Measurements from ENCODE around the gene HACD2. TPM values are rescaled to one million over a fixed set of nuclear protein-coding genes. Genes with fewer than 3 reads are reported as not detected.
A peak's percentile ranks its signal among the peaks of the same experiment; 100 is the strongest.

HACD2 gene
- total and polyA plus RNA-seq, 9 of the 15 experiments (the other 6 are each of a cell fraction or from before 2014, with no cell fraction given) = 1.3 to 10.5 (median 3.8) TPM

GRCh38 chr3:123586131-123586530 lies 1.3 kb upstream of the HACD2 start (continued):
- TF ChIP-seq, protein P1, sequence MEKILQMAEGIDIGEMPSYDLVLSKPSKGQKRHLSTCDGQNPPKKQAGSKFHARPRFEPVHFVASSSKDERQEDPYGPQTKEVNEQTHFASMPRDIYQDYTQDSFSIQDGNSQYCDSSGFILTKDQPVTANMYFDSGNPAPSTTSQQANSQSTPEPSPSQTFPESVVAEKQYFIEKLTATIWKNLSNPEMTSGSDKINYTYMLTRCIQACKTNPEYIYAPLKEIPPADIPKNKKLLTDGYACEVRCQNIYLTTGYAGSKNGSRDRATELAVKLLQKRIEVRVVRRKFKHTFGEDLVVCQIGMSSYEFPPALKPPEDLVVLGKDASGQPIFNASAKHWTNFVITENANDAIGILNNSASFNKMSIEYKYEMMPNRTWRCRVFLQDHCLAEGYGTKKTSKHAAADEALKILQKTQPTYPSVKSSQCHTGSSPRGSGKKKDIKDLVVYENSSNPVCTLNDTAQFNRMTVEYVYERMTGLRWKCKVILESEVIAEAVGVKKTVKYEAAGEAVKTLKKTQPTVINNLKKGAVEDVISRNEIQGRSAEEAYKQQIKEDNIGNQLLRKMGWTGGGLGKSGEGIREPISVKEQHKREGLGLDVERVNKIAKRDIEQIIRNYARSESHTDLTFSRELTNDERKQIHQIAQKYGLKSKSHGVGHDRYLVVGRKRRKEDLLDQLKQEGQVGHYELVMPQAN (IDR thresholded peaks at IDR 0.05; ENCODE audit: borderline replicate concordance) = no peak
- TF ChIP-seq HDAC3 (IDR thresholded peaks at IDR 0.05; ENCODE audit: borderline replicate concordance, partially characterized antibody) = no peak

- in situ Hi-C loops (cut with MboI) = no loop called here
- peak in 3 of 4 experiments; percentile 53 to 67 (median 62) for DNase-seq (ENCODE audit: extremely low read depth in 1 of 4, low spot score in 3 of 4)
- Histone ChIP-seq H3K9me3 (replicated peaks; ENCODE audit: control insufficient read depth, insufficient read depth, low read depth, low read length) (peaks cover 6% of the 10 kb centered on the region; the same call in 1 of the 2 replicates), H2AFZ (ENCODE audit: low read depth, low read length) (peak overlapping the region; percentile 82), H3K9ac (ENCODE audit: insufficient read depth in 1 of 2, low read depth in 2 of 2, low read length in 2 of 2) (peak overlapping the region; percentile 51 to 90), H3K9me1 (ENCODE audit: control insufficient read depth, insufficient read depth, low read length) (no peaks in the 10 kb centered on the region), H4K20me1 (replicated peaks; ENCODE audit: control insufficient read depth, insufficient read depth, low read length) (no peaks in the 10 kb centered on the region), H3K4me2 (ENCODE audit: insufficient read depth, low read length) (peak overlapping the region; percentile 89), H3K4me3 (peak overlapping the region; percentile 85), H3K36me3 (ENCODE audit: control insufficient read depth, insufficient read depth, low read length) (peaks cover 10% of the 10 kb centered on the region; the same call in 1 of the 3 replicates), H3K27ac (ENCODE audit: extremely low read depth, low read depth, low read length) (peak overlapping the region; percentile 48; the same call in 1 of the 3 replicates), H3K27me3 (ENCODE audit: control insufficient read depth in 2 of 2, insufficient read depth in 2 of 2, low read length in 2 of 2) (no peaks in the 10 kb centered on the region), H3K79me2 (ENCODE audit: control insufficient read depth, insufficient read depth, low read length) (peaks cover 19% of the 10 kb centered on the region), H3K4me1 (replicated peaks in 1 of 2; ENCODE audit: control insufficient read depth in 2 of 2, insufficient read depth in 2 of 2, low read length in 2 of 2) (peaks cover 4% of the 10 kb centered on the region in 2 experiments; a peak in 1 of 5 replicates)
- peak; percentile 6 for FAIRE-seq
- 0% methylated on average over 15 of the region's 65 CpGs for WGBS (ENCODE audit: insufficient coverage, low coverage, missing lambda C conversion rate)
- POLR2A ChIA-PET = interaction anchor here (1.1 to 1.2 kb wide), 2 partner anchors 15 to 66 kb away, joined by 3 to 4 read pairs; no protein-coding TSS in a partner anchor
- intact Hi-C loops (cut with micrococcal nuclease) = loop anchor here (2.0 kb wide), 1 partner anchor 34 kb away; no protein-coding TSS in a partner anchor
- CTCF ChIA-PET (ENCODE audit: low intra/inter-chr PET ratio) = no interaction called here
- BruUV-seq (replicated peaks) = no TSS peak
- peak; percentile 71 for ATAC-seq
- TF ChIP-seq U2AF1 (optimal IDR thresholded peaks at IDR 0.05; ENCODE audit: low read depth, low read length) (peak; percentile 32), MAZ (CRISPR knock-in tag; conservative IDR thresholded peaks at IDR 0.05 in 1 of 2, IDR thresholded peaks at IDR 0.05 in 1 of 2) (0 out of 4 replicates have a peak, but pooled peaks of 1 of the 2 experiments have one; percentile 50), ARID4B (CRISPR knock-in tag; IDR thresholded peaks at IDR 0.05) (peak; percentile 18), POLR3A (IDR thresholded peaks at IDR 0.05; ENCODE audit: borderline replicate concordance, extremely low read depth, insufficient read depth, insufficient read length) (no peak), RAD21 (CRISPR knock-in tag; conservative IDR thresholded peaks at IDR 0.05 in 1 of 2, IDR thresholded peaks at IDR 0.05 in 1 of 2) (peak in 1 of 2 experiments; percentile 16; a peak in 1 of 4 replicates)
- TF ChIP-seq, protein P2, sequence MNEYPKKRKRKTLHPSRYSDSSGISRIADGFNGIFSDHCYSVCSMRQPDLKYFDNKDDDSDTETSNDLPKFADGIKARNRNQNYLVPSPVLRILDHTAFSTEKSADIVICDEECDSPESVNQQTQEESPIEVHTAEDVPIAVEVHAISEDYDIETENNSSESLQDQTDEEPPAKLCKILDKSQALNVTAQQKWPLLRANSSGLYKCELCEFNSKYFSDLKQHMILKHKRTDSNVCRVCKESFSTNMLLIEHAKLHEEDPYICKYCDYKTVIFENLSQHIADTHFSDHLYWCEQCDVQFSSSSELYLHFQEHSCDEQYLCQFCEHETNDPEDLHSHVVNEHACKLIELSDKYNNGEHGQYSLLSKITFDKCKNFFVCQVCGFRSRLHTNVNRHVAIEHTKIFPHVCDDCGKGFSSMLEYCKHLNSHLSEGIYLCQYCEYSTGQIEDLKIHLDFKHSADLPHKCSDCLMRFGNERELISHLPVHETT (CRISPR knock-in tag; conservative IDR thresholded peaks at IDR 0.05 in 1 of 2, IDR thresholded peaks at IDR 0.05 in 1 of 2) = no peak
Observed at GRCh38 chr3:123584284-123584987, 417 bp downstream of the HACD2 start.
